Stomach (tissue), 4 donors: Measurements from ENCODE around the gene TTC28.

ENCODE experiments used
- POLR2A ChIP-seq, 4 donors: fragments of 450-650 bp; IDR thresholded peaks; one replicate each; pipeline ENCODE4 v1.6.1; 2016; ENCODE audit warnings: antibody characterized with exemption in 4 of 4, control low read depth in 2 of 4, mild to moderate bottlenecking in 1 of 4, moderate library complexity in 1 of 4
- TF ChIP-seq, protein P1 (sequence below), 7 experiments: fragments of 450-650 bp in 4 of 7; fragments of 200-600 bp in 3 of 7; sonication (generic) in 3 of 7; IDR thresholded peaks; one replicate each; pipeline ENCODE4 v1.5.1; 2016 to 2019; ENCODE audit warnings: antibody characterized with exemption in 7 of 7, control low read depth in 2 of 7, mild to moderate bottlenecking in 1 of 7

DNA sequence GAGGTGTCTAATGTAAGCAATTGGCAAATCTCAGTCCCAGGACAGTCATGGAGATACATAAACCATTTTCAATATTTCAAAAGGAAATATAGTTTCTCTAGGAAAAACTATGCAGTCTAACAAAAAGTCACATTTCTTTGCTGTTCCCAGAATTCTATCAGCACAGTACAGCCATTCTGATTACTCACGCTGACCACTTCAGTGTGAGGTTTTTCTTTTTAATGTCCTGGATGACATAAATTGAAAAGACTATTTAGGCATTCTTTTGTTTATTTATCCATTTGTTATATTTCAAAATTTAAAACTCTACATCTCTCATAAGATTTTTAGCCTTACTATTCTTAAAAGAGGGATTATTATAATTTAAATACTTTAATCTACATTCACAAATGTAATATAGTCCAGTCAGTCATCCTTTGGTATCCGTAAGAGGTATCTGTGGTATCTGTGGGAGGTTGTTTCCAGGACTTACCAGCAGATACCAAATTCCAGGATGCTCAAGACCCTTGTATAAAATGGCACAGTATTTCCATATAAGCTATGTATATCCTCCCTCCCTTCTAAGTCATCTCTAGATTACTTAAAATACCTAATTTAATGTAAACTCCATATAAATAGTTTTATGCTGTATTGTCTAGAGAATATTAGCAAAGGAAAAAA lies 429.5 kb downstream of the TTC28 start:
- TF ChIP-seq, protein P1, sequence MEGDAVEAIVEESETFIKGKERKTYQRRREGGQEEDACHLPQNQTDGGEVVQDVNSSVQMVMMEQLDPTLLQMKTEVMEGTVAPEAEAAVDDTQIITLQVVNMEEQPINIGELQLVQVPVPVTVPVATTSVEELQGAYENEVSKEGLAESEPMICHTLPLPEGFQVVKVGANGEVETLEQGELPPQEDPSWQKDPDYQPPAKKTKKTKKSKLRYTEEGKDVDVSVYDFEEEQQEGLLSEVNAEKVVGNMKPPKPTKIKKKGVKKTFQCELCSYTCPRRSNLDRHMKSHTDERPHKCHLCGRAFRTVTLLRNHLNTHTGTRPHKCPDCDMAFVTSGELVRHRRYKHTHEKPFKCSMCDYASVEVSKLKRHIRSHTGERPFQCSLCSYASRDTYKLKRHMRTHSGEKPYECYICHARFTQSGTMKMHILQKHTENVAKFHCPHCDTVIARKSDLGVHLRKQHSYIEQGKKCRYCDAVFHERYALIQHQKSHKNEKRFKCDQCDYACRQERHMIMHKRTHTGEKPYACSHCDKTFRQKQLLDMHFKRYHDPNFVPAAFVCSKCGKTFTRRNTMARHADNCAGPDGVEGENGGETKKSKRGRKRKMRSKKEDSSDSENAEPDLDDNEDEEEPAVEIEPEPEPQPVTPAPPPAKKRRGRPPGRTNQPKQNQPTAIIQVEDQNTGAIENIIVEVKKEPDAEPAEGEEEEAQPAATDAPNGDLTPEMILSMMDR (IDR thresholded peaks at IDR 0.05), result no peak
- TF ChIP-seq POLR2A (IDR thresholded peaks at IDR 0.05), result no peak
